Fibroblast of peridontal ligament (primary cell): Measurements from ENCODE around the gene CHST12.

Source experiments
- DNase-seq: peaks from one replicate; pipeline ENCODE4 v3.0.0-alpha.2; 2010; ENCODE audit errors: extremely low read depth

Gene CHST12

GRCh38 chr7:2478399-2478785, 75.0 kb downstream of the CHST12 start:
- peak; percentile 51 for DNase-seq

GRCh38 chr7:2478800-2479199, 75.4 kb downstream of the CHST12 start:
- no peak for DNase-seq

- no peak for DNase-seq
Observed at GRCh38 chr7:2479276-2480069, 76.1 kb downstream of the CHST12 start.

GRCh38 chr7:2480070-2480408, 76.6 kb downstream of the CHST12 start:
- DNase-seq = no peak

GRCh38 chr7:2481195-2481594, 77.8 kb downstream of the CHST12 start:
- DNase-seq = no peak

GRCh38 chr7:2482725-2483451, 79.5 kb downstream of the CHST12 start:
- no peak for DNase-seq

- DNase-seq = no peak
Observed at GRCh38 chr7:2483494-2483893, 80.1 kb downstream of the CHST12 start.

- DNase-seq = no peak
Observed at GRCh38 chr7:2484868-2485267, 81.5 kb downstream of the CHST12 start.

GRCh38 chr7:2487586-2488271, 84.3 kb downstream of the CHST12 start:
- DNase-seq = no peak

- no peak for DNase-seq
Observed at GRCh38 chr7:2488272-2488645, 84.8 kb downstream of the CHST12 start.

- no peak for DNase-seq
Observed at GRCh38 chr7:2488681-2489080, 85.3 kb downstream of the CHST12 start.

GRCh38 chr7:2490181-2490651, 86.8 kb downstream of the CHST12 start:
- DNase-seq = no peak

- no peak for DNase-seq
Observed at GRCh38 chr7:2492038-2492437, 88.6 kb downstream of the CHST12 start.

GRCh38 chr7:2493205-2494164, 90.1 kb downstream of the CHST12 start:
- no peak for DNase-seq

- no peak for DNase-seq
Observed at GRCh38 chr7:2494191-2495130, 91.0 kb downstream of the CHST12 start.

- DNase-seq = no peak
Observed at GRCh38 chr7:2495418-2496299, 92.2 kb downstream of the CHST12 start.

GRCh38 chr7:2496375-2496774, 93.0 kb downstream of the CHST12 start:
- no peak for DNase-seq

- DNase-seq = no peak
Observed at GRCh38 chr7:2497065-2497464, 93.7 kb downstream of the CHST12 start.
